GM10847 (cell line): ENCODE results near the gene UBB.

Experiments
- POLR2A ChIP-seq: IDR thresholded peaks from 2 replicates; pipeline ENCODE4 v1.6.1; 2011; ENCODE audit not compliant: insufficient read length; ENCODE audit errors: extremely low read depth

UBB gene

DNA sequence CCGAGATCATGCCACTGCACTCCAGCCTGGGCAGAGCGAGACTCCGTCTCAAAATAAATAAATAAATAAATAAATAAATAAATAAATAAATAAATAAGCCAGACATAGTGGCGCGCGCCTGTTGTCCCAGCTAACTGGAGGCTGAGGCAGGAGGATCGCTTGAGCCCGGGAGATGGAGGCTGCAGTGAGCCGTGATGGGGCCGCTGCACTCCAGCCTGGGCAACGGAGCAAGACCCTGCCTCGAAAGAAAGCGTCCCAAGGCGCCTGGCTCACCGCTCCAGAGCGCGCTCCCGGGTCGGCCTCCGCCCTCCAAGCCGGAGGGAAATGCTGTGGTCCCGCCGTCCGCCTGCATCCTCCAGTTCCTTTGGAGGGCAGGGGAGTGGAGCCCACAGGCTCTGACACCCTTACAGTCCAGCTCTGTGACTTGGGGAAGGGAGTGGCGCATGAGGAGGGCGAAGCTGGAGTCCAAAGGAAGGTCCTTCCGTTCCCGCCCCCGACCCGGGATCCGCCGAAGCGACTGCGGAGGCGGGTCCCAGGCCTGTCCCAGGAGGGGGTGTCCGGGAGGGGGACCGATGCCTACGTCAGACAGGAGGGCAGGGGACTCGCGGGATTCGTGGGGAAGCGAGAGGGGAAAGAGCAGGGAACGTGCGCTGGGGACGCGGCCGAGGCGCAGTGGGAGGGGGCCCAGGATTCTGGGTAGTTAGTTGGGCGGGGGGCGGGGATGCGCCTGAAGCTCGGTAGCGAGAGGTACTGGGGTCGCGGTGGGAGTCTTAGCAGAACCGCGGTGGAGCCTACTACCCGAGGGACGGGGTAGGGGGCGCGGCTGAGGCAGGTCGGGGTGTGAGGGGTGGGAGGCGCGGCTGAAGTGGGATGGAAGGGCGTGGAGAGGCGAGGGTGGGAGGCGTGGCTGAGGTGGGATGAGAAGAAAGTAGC is 26.1 kb downstream of the UBB start:
- no peak for TF ChIP-seq POLR2A

GRCh38 chr17:16407911-16408588 is 27.2 kb downstream of the UBB start:
- no peak for TF ChIP-seq POLR2A

DNA sequence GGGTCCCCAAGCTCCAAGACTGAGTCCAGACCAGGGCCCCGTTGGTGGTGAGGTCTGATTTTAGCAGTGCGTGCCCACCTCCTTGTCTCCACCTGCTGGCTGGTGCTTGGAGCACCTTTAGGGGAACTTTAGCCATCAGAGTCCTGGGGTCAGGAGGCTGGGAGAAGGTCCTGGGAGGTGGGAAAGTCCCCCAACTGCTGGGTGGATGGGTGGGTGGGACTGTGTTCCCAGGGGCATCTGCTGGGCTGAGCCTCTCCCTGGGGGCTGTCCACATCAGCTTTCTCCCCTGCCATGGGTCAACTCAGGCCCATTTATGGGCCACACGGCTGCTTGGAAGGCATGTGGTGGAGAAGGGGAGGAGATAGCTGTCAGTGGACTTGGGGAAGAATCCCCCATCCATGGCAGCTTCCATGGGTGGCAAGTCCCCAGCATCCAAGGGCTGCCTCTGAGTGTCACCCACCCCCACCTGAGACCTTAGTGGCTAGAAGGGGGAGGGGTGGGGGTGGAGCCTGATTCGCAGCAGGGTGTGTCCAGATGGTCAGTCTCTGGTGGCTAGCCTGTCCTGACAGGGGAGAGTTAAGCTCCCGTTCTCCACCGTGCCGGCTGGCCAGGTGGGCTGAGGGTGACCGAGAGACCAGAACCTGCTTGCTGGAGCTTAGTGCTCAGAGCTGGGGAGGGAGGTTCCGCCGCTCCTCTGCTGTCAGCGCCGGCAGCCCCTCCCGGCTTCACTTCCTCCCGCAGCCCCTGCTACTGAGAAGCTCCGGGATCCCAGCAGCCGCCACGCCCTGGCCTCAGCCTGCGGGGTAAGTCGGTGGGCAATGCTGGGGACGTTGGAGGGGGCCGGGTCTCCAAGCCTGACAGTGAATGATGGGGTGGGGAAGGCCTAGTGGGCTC is 34.4 kb downstream of the UBB start, which contains the start of gene TRPV2:
TSS of gene TRPV2 (plus strand) at position 541 of the 894 bp plus-strand sequence. CDS start 2,098 bp downstream, outside the sequence.
- peak; percentile 44 for TF ChIP-seq POLR2A

- TF ChIP-seq POLR2A, result no peak
Measured at GRCh38 chr17:16417399-16417798, 36.5 kb downstream of the UBB start.

DNA sequence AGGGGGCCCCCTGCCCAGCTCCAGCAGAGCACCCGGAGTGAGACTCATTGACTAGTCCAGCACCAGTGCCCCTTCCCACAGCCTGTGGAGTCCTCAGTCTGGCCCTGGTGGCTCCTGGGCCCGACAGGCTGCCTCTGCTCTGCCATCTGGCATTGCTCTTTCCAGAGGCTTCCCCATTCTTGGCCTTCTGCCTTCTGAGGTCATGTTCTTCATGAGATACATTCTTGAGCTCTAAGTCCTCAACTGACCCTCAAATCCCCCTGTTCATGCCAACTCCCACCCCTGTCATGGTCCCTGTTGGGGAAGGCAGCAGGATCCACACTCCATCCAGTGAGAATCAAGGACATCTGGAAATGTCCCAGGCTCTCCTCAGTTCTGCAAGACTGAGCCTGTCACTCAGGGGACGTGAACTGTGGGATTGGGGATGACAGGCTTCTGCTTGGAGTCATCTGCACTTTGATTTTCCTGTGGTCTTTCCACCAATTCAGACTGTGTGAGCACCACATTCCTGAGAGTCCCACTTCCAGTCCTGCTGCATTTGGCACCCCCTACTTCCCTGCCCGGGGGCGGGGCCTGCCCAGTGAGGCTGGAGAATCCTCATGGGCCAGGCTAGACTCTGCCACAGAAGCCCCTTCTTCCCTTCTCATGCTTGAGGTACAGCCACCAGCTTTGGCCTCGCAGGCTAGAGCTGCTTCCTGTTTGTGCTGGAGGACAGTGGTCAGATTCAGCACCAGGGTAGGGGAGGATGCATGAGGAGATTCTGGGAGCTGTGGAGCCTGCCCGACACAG is 37.2 kb downstream of the UBB start:
- no peak for TF ChIP-seq POLR2A

DNA sequence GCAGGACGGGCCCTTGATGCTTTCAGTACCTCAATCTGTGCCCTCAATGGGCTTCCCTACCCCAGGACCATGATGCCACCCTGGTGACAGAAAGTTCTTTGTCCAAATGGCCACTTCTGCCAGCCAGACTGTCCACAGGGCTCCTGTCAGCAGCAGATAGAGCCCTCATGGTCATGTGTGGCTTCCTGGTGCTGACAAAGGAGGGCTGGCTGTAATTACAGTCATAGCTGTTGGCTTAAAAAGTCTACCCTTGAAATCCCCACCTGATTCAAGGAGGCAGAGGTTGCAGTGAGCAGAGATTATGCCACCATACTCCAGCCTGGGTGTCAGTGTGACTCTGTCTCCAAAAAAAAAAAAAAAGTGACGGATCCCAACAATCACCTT is 37.8 kb downstream of the UBB start:
- TF ChIP-seq POLR2A, result no peak

GRCh38 chr17:16419074-16419928 is 38.4 kb downstream of the UBB start:
- TF ChIP-seq POLR2A, result no peak

- no peak for TF ChIP-seq POLR2A
Measured at GRCh38 chr17:16419929-16420271, 39.0 kb downstream of the UBB start.

DNA sequence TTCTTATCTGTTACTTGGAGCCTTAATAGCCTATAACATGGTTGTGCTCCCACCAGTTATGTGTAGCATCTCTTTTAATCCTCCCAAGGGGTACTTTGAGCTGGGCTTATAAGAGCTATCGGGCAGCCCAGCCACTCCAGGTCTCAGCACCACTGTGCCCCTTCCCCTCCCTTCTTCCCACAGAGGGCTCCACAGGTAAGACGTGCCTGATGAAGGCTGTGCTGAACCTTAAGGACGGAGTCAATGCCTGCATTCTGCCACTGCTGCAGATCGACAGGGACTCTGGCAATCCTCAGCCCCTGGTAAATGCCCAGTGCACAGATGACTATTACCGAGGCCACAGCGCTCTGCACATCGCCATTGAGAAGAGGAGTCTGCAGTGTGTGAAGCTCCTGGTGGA is 41.5 kb downstream of the UBB start:
- no peak for TF ChIP-seq POLR2A

DNA sequence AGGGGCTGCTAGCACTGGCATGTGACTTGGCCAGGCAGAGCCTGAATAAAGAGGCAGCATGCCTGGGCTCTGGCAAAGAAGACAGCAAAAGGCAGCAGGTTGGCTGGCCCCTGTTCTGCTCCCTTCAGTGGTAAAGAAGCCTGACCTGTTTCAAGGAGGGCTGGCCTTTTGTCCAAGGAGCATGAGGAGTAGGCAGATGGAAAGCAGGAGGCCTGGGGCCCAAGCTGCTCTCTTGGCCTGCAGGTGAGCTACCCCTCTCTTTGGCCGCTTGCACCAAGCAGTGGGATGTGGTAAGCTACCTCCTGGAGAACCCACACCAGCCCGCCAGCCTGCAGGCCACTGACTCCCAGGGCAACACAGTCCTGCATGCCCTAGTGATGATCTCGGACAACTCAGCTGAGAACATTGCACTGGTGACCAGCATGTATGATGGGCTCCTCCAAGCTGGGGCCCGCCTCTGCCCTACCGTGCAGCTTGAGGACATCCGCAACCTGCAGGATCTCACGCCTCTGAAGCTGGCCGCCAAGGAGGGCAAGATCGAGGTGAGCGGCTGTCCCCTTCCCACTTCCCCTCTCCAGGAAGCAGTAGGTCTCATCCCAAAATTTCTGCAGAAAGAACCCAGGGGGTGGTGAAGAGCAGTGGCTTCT is 42.5 kb downstream of the UBB start:
- no peak for TF ChIP-seq POLR2A

DNA sequence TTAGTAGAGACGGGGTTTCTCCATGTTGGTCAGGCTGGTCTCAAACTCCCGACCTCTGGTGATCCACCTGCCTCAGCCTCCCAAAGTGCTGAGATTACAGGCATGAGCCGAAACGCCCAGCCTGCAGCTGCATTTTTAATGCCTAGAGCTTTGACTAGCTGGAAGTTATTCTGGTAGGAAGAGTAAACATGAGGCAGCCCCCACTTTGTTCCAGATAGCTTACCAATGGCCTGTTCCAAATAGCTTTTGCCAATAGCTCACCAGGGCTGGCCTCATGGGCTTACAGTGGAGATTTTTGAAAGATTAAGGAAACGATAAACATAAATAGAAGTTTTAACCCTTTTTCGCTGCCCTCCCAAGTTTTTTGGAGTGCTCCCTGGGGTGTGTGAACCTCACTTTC is 44.3 kb downstream of the UBB start:
- no peak for TF ChIP-seq POLR2A

GRCh38 chr17:16425698-16426659 is 45.1 kb downstream of the UBB start:
- no peak for TF ChIP-seq POLR2A
